Measurements from ENCODE around the gene CARD10.

Gene CARD10

DNA sequence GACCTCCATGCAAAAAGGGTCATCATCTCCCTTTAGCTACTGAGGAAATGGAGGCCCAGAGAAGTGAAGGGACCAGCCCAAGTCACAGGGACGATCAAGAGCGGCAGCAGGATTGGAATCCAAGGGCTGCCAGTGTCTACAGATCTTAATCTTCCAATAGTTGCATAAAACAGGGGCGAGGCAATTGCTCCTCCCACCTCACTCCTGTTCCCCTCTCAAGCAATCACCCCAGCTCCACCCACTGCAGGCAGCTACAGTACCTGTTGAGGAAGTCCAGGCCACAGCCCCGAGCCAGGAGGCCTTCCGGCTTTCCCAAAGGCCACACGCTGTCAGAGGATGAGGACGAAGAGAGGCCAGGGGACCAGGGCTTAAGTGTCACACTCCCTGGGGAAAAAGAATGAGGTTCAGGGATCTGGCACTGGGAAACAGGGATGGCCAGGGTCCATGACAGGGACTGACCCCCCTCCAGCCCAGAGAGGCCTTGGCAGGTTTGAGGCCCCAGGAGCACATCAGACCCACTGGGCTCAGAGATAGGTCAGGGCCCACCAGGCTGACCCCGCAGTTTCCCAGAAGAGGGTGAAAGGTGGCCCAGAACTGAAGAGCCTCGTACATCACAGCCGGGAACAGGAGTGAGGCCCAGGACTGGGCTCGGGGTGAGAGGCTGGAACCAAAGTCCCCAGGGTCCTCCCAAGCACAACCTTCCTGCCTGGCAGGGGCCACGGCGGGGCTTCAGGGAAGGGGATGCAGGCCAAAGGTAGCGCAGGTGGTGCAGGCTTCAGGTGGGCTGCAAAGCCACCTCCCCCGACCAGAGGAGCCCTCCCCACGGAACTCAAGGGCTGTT is 16.7 kb downstream of the CARD10 start:
- DNase-seq (ENCODE audit: low read depth): no peak

DNA sequence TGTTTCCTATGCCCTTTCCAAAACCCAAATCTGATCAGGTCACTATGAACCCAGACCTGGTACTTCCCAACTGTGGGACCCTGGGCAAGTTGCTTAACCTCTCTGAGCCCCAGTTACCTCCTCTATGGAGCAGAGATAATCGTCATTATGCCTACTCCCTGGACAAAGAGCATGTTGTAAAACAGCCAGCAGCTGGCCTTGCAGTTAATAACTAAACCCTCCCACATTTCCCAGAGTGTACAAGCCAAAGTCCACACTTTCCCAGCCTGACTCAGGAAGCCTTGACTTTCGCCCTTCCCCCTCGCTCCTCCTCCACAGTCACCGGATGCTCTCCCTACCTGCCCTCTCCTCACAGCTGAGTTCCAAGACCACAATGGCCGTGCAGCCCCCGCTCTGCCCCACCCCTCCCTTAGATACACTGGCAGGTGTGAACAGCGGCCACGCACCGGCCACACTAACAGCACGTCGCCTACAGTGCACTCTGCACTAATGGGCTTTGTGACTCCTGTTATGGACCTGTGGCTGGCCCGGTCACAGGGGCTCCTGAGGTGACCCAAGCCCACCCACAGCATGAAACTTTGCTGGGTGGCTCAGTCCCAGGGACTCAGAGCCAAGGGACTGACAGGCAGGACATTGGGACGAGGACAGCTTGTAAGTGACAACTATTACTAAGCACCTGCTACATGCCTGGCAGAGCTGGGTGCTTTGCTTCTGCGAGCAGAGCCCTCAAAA is 17.4 kb downstream of the CARD10 start:
- DNase-seq (ENCODE audit: low read depth): peak; percentile 65

DNA sequence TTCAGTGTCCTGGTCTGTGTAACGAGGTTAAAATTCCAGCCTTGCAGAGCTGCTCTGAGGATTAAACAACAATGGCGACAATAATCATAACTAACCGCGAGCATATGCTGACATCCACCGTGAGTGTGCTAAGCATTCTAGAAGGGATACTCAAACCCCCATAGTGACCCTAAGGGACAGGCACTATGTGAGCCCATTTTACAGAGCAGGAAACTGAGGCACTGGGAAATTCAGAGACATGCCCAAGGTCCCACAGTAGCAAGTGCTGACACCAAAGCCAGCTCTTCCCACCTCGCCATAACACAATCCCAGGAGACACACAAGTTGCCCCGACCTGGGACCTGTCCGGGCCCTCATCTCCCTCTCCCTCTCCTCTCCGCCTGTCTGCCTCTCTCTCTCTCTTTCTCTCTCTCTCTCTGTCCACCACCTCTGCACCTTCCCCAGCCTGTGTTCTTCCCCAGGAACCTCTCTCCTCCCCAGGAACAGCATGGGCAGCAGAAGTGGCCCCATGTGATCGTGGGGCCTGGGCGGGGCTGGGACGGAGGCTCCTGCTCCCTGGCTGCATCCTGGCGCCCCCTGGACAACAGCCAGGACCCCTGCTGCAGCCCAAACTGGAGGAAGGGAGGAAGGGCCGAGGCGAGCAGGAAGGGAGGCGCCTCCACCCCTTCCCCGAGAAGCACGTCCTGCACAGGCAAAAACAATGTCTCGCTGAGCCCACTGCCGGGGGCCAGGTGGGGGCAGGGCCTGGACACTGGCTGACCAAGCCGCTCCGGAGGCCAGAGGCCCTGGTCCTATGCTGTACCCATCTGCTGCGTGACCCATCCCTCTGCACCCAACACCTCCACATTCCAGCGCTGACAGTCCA is 18.2 kb downstream of the CARD10 start:
- no peak for DNase-seq (ENCODE audit: low read depth)

DNA sequence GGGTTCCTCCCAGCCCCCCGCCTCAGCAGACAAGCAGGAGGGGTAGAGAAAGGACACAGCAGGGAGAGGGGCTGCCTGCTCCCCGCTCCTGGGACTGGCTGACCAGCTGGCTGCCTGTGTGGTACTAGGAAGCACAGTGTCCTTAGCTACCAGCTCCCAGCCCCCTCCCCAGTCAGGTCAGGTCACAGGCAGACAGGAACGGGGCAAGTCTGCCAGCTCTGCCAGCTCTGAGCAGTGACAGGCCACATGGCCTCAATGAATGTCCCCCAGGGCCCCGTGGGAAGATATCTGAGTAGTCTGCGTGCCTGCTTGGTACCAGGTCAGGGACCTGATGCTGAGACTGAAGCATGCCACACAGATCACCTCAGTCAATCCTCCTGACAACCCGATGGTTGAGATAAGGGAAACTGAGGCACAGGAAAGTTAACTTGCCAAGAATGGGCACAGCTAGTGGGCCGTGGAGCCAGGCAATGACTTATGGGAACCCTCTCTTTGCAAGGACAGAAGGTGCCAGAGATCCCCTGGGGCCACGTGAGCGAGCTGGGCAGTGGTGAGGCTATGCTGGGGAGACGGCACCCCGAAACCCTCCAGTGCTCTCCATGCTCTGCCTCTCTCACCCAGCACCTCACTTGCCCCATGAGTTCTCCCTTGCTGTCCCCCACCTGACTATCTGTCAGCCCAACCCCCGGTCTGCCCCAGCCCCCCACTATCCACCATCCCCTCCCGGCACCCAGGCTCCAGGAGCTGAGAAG is 19.2 kb downstream of the CARD10 start:
- no peak for DNase-seq (ENCODE audit: low read depth)

DNA sequence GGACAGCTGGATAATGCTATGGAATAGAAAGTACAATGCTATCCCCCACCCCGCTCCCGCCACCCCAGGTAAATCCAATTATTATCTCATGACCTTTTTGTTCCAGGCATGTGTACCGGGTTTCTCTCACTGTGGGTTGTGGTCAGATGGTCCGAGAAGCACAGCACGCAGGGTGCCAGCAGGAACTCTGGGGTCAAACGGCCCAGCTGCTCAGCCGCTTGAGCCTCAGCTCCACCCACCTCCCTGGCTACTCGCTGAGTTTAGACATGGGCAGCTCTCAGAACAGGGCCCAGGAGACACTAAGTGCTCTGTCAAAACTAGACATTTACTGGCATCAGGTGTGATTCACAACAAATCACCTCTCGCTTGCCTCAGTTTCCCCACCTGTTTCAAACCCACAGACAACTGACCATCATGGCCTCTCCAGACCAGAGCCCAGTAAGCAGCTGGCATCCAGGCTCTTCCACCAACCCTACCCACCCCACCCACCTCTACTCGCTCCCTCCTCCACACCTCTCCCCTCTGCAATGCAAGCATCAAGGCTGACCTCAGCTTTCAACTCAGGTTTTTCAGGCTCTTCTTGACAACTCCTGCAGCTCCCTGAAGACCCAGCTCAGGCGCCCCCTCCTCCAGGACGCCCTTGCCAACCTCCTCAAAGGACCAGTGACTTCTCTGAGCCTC is 20.0 kb downstream of the CARD10 start:
- no peak for DNase-seq (ENCODE audit: low read depth)

DNA sequence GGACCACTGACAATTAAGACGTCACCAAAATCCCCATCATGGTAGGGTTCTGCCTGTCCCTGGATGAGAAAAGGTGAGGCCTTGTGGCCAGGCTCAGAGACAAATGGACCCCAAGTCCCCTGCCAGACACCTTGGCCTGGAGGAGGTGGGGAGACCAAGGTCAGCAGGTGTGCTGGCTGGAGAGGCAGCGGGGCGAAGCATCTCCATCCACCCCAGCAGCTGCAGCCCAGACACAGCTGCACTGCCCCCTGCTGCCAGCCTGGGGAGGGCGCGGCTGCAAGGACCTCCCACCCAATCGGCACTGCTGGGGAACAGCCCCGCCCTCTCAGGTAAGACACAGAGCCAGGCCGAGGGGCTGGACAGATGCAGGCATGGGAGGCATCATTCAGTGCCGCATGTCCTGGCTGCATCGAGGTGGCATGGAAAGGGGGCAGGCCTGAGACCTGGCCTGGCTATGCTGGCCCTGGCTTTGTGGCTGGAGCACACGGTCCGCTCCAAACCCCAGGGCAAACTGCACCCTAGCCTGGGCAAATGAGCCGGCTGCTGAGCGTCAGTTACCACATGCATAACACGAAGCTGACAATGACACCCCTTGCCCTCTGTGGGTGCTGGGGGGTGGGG is 20.8 kb downstream of the CARD10 start:
- DNase-seq (ENCODE audit: low read depth): no peak

DNA sequence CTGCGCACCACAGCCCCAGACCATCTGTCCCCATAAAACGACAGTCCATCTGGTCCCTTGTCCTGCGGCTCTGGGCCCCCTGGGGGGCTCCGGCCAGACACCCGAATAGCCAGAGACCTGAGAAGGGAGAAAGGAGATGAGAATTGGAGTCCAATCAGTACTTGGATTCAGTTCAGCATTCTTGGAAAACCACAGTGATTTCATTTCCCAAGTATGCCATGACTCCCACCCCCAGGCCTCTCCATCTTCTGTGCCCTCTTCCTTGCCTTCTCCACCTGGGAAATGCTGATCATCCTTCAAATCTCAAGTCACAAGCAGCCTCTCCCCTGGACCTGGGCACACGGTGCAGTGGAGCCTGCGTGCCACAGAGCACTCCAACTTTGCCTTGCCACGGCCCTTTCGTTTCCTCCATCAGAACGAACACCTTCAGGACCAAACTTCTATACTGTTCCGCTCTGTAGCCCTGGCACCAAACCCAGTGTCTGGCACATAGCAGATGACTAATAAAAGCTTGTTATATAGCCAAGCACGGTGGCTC is 22.1 kb downstream of the CARD10 start:
- DNase-seq (ENCODE audit: low read depth): peak; percentile 87

- peak; percentile 45 for DNase-seq (ENCODE audit: low read depth)
Observed at GRCh38 chr22:37496651-37497050, 22.6 kb downstream of the CARD10 start.

DNA sequence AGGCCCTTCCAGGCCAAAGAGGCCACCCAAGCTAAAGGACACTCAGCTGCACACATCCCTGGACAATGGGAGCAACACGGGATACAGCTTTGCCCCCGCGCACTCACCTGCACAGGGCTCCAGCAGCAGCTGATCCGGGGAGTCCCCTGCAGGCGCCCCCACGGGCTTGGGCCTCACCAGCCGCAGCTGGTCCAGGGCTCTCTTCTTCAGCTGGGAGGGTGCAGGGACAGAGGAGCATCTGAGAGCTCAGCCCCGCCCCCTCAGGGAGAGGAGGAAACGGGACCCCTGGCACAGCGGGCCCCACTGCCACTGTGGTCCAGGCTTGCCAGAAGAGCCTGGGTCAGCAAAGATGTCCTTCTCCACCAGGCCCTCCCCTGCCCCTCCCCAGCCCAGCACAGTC is 25.2 kb downstream of the CARD10 start:
- DNase-seq (ENCODE audit: low read depth): no peak

DNA sequence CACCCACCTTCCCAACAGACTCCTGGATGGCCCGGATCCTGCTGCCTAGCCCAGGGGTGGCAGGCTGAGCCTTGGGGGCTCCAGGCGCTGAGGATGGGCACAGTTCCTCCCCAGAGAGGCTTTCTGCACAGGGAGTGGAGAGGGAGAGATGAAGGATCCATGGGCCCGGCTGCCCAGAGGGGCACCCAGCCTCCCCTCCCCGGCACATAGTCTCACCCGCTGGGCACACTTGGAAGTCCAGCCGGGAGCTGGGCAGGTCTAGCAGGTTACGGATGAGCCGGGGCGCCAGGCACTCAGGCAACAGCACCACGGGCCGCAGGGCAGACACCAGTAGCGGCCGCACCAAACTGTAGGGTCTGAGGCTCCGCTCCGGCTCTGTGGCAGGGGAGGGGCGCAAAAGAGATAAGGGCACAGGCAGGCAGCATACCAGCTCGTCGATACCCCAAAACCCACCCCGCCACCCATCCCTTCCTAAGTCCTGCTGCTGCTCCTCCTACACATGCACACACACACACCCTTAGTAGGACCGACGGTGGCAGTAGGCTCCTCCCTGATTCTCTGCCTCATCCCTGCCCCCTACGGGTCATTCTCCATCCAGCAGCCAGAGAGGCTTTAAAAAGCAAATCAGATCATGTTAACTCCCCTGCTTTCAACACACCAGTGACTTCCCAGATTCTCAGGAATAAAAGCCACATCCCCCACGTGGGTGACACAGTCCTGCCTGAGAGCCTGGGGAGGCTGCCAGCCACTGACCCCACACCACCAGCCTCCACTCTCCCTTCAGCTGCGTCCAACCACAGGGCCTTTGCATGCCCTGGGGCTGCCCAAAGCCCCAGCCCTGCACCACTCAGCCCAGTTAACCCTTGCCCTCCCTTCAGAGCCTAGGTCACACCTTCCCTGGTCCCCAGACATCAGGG is 26.5 kb downstream of the CARD10 start:
- peak; percentile 17 for DNase-seq (ENCODE audit: low read depth)

DNA sequence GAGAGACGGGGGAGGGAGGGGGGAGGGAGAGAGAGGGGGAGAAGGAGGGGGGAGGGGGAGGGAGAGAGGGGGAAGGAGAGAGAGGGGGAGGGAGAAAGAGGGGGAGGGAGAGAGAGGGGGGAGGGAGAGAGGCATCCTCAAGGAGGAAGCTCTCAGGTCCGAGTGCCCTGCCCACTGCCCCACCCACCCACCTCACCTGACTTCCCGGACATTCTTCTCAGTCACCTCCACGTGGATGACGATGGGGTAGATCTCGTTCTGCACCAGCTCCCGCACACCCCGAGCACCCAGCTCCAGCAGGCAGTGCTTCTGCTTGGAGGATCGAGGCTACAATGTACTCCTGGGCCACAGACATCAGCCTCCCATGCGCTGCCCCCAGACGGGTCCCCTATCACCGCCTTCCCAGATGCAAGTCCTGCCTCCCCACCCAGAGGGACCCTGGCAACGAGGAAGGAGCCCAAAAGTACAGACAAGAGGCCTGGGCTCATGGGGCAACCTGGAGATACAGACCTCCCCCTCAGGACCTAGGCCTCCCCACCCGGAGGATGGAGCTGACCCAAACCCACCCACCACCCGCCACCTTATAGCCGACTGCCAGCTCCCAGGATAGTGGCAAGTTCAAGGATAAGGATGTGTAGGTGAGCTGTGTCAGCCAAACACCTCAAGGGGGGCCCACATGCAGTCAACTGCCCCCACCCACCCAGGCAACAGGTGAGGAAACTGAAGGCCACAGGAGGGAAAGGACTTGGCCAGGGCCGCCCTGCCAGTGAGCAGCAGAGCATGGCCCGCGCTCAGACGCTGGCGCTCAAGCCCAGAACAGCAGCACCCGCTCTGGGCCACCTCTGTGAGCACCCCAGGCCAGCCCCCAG is 27.4 kb downstream of the CARD10 start:
- no peak for DNase-seq (ENCODE audit: low read depth)

GRCh38 chr22:37491106-37491505 is 28.1 kb downstream of the CARD10 start:
- no peak for DNase-seq (ENCODE audit: low read depth)

- DNase-seq (ENCODE audit: low read depth): no peak
Observed at GRCh38 chr22:37489983-37490382, 29.2 kb downstream of the CARD10 start.

DNA sequence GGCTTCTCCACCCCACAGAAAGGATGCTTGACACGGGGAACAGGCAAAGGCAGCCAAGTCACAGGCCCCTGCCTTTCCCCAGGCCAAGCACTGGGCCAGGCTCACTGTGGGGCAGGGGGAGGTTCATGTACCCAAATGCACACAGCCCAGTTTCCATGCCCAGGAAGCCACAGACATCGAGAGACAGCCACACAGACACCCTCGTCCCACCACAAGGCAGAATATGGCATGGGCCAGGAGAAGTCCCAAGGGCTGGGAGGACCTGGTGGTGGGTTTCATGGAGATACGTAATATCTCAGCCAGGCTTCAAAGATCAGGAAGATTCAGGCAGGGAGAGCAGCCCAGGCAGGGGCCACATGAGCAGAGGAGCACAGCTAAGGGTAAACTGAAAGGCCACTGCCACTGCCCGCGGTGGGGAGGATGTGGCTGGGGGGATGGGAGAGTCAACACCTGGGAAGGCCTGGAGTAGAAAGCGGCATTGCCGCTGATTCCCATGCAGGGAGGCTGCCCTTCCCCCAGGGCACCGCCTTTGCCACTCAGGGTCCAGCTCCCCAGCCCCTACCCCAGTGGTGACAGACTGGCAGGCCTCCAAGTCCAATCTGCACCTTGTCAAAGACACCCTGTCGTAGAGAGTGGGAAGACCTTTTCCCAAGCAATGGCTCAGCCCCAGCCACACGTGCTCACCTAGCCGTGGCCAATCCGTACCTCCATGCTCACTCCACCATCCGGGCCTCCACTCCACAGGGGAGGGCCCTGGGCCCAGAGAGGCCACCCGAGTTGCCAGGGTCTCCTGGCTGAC is 30.7 kb downstream of the CARD10 start:
- no peak for DNase-seq (ENCODE audit: low read depth)

DNA sequence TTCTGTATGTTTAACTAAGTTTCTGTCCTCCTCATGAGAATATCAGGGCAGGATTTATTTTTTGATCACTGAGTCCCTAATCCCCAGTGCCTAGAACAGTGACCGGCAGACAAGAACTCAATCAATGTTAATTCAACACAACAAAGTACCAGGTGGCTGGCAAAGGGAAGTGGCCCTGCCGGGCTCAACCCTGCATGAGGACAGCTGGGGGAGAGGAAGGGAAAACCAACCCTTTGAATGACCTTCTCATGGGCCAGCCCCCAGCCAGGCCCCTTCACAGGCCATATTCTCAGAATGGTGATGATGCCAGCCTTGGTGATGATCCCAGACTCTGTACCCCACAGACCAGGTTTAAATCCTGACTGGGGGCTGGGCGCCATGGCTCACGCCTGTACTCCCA is 31.6 kb downstream of the CARD10 start:
- no peak for DNase-seq (ENCODE audit: low read depth)

- no peak for DNase-seq (ENCODE audit: low read depth)
Observed at GRCh38 chr22:37487129-37487528, 32.1 kb downstream of the CARD10 start.

DNA sequence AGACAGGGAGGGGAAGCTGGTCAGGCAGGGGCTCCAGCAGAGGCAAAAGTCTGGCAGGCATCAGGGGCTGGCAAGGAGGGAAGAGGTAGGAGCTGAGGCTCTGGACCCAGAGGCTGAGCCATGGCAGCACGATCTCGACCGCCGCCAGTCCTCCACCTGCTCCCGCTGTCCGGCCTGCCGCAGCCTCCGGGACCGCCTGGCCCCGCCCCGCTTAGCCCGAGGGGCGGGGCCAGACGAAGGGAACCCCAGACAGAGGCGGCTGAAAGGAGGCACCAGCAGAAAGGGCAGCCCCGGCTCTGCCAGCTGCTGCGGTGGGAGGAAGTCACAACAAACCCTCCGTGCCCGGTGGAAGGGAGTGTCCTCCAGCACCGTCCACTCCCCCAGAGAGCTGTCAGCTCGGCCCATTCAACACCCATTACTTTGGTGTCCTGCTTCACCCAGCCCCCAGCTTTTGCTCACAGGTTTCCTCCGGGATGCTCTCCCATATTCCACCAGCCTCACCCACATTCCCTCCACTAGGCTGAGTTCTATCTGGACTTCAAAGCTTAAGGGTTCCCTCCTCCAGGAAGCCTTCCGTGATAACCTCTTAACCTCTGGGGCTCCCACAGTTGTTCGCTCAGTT is 32.9 kb downstream of the CARD10 start, which contains the start of gene MFNG:
MFNG (minus strand) TSS at position 161 of the 622 bp plus-strand sequence. CDS start 207 bp downstream, outside the sequence.
- DNase-seq (ENCODE audit: low read depth): no peak
